Measurements from ENCODE around the gene COL4A2.

COL4A2 gene

DNA sequence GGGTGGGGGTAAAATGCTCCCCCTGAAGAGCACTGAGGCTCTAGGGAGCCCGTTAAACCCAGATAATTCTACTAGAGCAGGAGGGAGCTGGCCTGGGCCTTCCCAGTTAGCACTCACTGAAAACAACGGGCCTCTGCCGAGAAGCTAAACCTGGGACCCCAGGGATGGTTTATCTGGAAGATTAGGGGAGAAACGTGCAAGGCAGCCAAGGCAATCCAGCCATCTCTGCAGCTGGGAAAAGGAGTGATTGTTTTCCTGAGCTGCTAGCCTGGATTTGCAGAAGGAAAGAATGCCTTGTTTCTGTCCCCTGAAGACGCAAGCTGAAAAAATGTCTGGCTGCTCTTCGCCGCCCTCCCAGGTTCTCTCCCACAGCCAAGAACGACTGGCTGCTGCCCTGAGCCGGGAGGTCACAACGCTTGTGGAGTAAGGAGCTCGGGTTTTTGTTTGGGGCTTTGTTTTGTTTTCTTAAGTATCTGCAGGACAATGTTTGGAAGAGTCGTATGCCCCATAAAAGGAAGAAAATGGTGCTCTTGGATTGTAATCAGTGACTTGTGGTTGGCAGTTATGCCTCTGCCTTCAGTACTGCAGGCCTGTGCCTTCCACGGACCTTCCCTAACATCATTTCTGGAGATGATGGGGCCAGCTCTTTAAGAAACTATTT lies 31.5 kb downstream of the COL4A2 start:
- no peak for DNase-seq
- H3K27ac Mint-ChIP-seq = no peak overlapping the region
- H3K9me3 Mint-ChIP-seq = no peaks in the 10 kb centered on the region
- no peak overlapping the region for H3K4me3 Mint-ChIP-seq
- H3K4me1 Mint-ChIP-seq (ENCODE audit: low read depth) = peaks cover 27% of the 10 kb centered on the region
- peaks cover 70% of the 10 kb centered on the region for H3K27me3 Mint-ChIP-seq
- no peaks in the 10 kb centered on the region for H3K36me3 Mint-ChIP-seq (ENCODE audit: low read depth)

DNA sequence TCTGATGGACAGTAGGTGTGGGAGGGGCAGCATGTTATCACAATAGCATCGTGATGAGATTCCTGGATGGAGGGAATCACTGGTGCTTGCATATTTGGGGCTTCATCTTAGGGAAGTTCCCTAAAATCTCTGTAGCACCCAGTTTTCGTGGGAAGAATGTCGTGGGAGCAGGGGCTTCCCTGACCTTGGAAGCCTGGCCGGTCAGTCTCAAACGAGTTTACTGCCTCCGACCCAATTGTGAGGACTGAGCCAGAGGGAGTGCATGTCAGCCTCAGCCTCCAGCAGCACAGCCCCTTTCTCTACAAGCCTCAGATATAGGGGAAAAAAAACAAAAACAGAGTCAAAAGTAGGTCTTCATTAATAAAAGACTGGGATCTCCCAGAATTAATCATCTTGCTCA lies 32.2 kb downstream of the COL4A2 start:
- peaks cover 70% of the 10 kb centered on the region for H3K27me3 Mint-ChIP-seq
- H3K27ac Mint-ChIP-seq = no peak overlapping the region
- no peaks in the 10 kb centered on the region for H3K36me3 Mint-ChIP-seq (ENCODE audit: low read depth)
- H3K9me3 Mint-ChIP-seq = no peaks in the 10 kb centered on the region
- DNase-seq = no peak
- peaks cover 27% of the 10 kb centered on the region for H3K4me1 Mint-ChIP-seq (ENCODE audit: low read depth)
- no peak overlapping the region for H3K4me3 Mint-ChIP-seq

DNA sequence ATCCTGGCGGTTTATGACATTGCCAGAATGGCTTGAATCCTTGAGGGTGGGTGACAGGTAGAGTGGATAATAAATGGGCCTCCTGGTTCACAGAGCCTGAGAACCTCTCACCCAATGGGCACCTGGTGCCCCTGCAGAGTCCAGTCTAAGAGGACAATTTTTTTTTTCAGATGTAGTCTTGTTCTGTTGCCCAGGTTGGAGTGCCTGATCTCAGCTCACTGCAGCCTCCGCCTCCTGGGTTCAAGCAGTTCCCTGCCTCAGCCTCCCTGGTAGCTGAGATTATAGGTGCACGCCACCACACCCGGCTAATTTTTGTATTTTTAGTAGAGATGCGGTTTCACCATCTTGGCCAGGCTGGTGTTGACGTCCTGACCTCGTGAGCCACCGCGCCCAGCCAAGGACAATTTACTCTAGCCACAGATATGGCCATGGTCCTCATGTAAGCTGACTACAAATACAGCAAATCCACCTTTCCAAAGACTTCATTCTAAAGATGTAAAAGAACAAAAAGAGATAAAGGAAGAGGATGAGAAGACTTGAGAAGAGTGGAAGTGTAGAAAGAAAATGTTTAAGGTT lies 33.0 kb downstream of the COL4A2 start:
- Mint-ChIP-seq H3K27ac (peak overlapping the region; percentile 49), H3K4me3 (no peak overlapping the region), H3K9me3 (no peaks in the 10 kb centered on the region), H3K4me1 (ENCODE audit: low read depth) (peaks cover 27% of the 10 kb centered on the region), H3K27me3 (peaks cover 65% of the 10 kb centered on the region), H3K36me3 (ENCODE audit: low read depth) (no peaks in the 10 kb centered on the region)
- no peak for DNase-seq

DNA sequence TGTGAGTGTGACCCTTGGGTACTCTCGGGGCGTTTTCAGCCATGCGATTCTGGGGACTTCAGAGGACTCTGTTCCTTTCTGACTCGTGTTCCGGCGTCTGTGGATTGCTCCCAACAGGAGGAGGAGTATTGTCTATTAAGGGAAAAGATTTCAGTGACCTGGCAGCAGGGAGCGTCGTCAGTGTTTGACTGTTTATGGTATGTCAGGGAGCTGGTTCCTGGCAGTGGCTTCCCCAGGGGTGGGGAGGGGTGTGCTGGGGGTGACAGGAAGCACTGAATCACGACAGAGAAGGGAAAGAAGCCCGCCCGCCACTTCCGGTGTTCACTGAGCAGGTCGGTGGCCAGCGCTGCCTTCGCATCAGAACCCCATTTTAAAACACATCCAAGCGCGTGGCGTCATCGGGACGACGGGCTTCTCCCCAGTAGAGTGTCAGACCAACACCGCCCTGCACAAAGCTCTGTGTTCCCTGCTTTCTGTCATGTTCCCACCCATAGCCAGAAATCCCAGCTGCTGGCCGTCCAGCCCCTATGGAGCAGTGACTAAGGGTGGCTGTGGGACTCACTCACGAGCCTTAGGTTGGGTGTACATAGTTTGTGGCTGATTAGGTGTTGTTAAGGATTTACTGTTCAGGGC lies 33.8 kb downstream of the COL4A2 start:
- H3K9me3 Mint-ChIP-seq = no peaks in the 10 kb centered on the region
- H3K27ac Mint-ChIP-seq = peak overlapping the region; percentile 49
- peak; percentile 66 for DNase-seq
- no peaks in the 10 kb centered on the region for H3K36me3 Mint-ChIP-seq (ENCODE audit: low read depth)
- H3K4me3 Mint-ChIP-seq = no peak overlapping the region
- H3K27me3 Mint-ChIP-seq = peaks cover 58% of the 10 kb centered on the region
- peaks cover 27% of the 10 kb centered on the region for H3K4me1 Mint-ChIP-seq (ENCODE audit: low read depth)

DNA sequence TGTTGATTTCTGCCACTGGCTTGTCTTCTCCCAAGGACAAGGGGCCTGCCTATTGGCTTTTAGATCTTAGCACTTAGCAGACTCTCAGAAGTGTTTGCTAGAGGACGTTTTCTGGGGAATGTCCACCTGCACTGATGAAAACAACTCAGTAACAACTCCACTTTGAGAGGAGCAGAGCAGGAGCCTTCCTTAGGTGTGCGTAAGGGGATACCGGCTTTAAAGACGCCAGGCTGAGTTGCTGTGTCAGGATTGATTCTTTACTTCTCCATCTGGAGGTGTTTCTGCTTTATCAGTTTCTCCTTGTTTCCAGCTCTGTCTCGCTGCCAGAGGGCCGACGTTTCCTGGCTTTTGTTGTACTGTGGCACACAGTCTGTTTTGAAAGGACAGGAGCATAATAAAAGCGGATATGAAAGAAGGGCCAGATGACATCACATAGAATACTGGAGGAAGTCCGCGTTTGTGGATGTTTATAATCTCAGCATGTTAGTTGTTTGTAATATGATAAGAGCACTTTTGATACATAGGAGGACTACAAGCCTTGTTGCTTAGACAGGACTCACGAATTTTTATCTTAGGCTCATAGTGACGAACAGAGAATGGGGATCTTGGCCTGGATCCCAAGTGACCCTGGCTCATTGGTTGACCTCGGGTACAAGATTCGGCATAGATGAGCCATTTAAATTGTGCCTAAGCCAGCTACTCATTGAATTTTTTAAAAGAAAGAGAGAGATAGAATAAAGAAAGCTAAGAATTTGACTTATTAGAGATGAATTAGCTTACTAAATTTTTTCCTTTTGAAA lies 34.6 kb downstream of the COL4A2 start:
- Mint-ChIP-seq H3K4me1 (ENCODE audit: low read depth) (peaks cover 27% of the 10 kb centered on the region), H3K36me3 (ENCODE audit: low read depth) (no peaks in the 10 kb centered on the region), H3K9me3 (no peaks in the 10 kb centered on the region), H3K27me3 (peaks cover 52% of the 10 kb centered on the region), H3K27ac (peak overlapping the region; percentile 49), H3K4me3 (no peak overlapping the region)
- peak; percentile 34 for DNase-seq

DNA sequence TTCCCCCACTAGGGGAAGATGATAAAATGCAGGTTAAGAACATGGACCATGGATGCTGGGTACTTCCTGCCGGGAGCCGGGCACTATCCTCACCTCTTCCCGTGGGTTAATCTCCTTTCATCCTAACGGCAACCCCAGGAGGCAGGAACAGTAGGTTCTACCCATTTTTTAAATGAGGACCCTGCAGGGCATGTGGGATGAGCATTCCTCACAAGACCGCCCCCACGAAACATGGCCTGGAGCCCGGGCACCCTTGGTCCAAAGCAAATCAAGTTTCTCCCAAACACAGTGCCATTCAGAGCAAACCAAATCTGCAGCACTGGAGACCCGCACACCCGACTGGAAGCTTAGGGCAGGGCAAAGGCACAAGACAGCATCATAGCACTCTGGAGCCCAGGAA lies 35.4 kb downstream of the COL4A2 start:
- Mint-ChIP-seq H3K4me3 (no peak overlapping the region), H3K36me3 (ENCODE audit: low read depth) (no peaks in the 10 kb centered on the region), H3K27me3 (peaks cover 48% of the 10 kb centered on the region)

DNA sequence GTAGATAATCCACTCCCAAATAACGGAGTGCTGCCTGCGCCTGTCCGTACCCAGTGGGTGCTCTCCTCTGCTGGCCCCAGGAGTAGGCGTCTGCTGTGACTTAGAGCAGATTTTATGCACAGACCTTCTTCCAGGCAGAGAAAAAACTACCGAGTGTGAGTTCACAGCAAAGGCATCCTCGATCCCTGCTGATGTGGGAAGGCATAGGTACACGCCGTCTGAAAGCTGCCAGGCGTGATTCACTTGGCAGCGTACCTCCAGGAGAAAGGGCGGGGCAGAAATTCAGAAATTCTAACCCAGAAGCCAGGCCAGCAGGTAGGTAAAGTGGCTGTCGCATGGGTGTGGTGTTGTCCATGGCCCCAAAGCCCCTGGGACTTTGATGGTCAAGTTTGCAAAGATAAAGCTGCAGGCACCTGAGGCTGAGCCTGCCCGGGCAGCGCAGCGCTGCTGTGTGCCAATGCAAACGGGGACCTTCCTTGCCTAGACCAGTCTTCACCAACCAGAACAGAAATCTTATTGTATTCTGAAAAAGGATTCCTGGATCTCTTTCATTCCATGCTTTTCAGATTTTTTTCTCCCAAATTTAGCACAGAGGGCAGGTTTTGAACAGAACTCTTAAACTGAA lies 36.3 kb downstream of the COL4A2 start:
- no peaks in the 10 kb centered on the region for H3K9me3 Mint-ChIP-seq
- DNase-seq = no peak
- H3K4me1 Mint-ChIP-seq (ENCODE audit: low read depth) = peaks cover 27% of the 10 kb centered on the region
- peaks cover 44% of the 10 kb centered on the region for H3K27me3 Mint-ChIP-seq
- no peak overlapping the region for H3K27ac Mint-ChIP-seq
- H3K36me3 Mint-ChIP-seq (ENCODE audit: low read depth) = no peaks in the 10 kb centered on the region
- H3K4me3 Mint-ChIP-seq = no peak overlapping the region

More for the DNA sequence above, 35.4 kb downstream of the COL4A2 start:
- H3K9me3 Mint-ChIP-seq = no peaks in the 10 kb centered on the region
- H3K4me1 Mint-ChIP-seq (ENCODE audit: low read depth) = peaks cover 27% of the 10 kb centered on the region
- no peak overlapping the region for H3K27ac Mint-ChIP-seq
- DNase-seq = no peak

DNA sequence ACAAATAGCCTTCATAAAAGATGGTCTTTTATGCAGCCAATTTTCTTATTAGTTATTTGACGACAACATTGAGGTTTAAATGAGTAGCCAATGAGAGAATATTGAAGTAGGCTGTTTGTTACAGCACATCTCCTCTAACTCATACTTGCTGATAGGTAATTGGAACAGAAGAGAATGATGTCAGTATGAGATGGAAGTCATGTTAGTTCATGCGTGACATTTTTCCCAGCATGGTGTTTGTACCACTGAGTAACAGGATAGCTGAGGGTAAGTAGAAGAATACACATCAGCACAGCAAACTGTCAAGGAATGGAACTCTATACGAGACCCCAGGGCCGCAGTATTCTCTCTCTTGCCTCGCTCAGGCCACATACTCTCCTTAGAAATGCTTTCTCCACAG lies 37.2 kb downstream of the COL4A2 start:
- Mint-ChIP-seq H3K27ac (no peak overlapping the region), H3K27me3 (peaks cover 40% of the 10 kb centered on the region), H3K9me3 (no peaks in the 10 kb centered on the region), H3K4me1 (ENCODE audit: low read depth) (peaks cover 22% of the 10 kb centered on the region), H3K4me3 (no peak overlapping the region), H3K36me3 (ENCODE audit: low read depth) (no peaks in the 10 kb centered on the region)
- DNase-seq = no peak

DNA sequence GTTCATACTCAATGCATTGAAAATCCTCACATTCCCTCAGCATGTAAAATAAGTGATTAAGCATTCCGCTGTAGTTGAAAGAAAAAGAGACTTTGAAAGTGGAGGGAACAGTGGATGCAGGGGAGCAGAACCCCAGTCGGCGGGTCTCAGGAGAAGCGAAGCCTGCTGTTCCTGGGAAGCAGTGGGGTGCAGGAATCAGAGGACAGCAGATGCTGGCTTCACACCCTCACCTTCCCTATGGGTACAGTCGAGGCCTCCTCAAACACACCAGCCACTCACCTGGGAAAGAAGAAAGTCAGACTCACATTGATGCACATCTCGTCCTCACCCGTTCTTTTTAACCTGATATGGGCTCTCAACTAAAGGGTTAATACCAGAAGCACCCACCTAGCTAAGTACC lies 38.2 kb downstream of the COL4A2 start:
- H3K36me3 Mint-ChIP-seq (ENCODE audit: low read depth) = no peaks in the 10 kb centered on the region
- no peaks in the 10 kb centered on the region for H3K9me3 Mint-ChIP-seq
- H3K27me3 Mint-ChIP-seq = peaks cover 35% of the 10 kb centered on the region
- DNase-seq = no peak
- no peak overlapping the region for H3K27ac Mint-ChIP-seq
- no peak overlapping the region for H3K4me3 Mint-ChIP-seq
- H3K4me1 Mint-ChIP-seq (ENCODE audit: low read depth) = peaks cover 15% of the 10 kb centered on the region

DNA sequence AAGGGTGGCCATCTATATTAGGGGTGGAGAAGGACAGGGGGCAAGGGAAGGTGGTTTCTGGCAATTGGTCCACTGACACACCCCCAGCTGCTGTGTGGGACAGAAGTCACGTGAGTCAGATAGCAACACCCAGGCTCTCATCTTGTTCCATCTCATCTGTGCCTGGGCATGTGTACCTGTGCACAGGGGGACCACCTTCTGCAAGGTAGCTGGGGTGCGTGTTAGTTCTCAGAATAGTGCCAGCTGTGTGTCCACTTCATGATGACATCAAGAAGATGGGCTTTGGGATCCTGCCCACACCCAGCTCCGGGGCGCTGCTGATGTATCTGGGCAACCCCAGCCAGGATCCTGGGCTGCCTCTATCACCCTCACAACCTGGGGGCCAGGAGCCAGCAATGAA lies 38.6 kb downstream of the COL4A2 start:
- Mint-ChIP-seq H3K4me3 (no peak overlapping the region), H3K27me3 (peaks cover 33% of the 10 kb centered on the region), H3K4me1 (ENCODE audit: low read depth) (peaks cover 11% of the 10 kb centered on the region), H3K27ac (no peak overlapping the region), H3K36me3 (ENCODE audit: low read depth) (no peaks in the 10 kb centered on the region), H3K9me3 (no peaks in the 10 kb centered on the region)
- DNase-seq = no peak

DNA sequence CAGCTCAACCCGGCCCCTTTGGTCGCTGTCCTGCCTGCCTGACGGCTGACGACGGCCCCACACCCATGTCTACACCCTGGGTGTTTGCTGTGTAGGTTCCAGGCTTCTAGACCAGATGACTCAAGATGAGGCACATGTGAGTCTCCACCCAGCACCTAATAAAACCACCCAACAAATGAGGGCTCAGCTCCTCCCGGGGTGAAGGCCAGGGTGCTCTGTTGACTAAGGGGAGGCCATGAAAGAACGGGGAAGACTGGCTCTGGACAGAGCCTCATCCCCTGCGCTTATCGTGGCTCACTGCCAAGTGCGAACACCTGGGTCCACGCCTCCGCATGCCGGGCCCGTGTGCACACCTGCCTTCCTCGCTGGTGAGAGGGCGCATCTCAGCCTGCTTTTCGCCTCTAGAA lies 39.6 kb downstream of the COL4A2 start:
- H3K4me3 Mint-ChIP-seq = no peak overlapping the region
- no peak for DNase-seq
- no peak overlapping the region for H3K27ac Mint-ChIP-seq
- H3K9me3 Mint-ChIP-seq = no peaks in the 10 kb centered on the region
- peaks cover 27% of the 10 kb centered on the region for H3K27me3 Mint-ChIP-seq
- H3K4me1 Mint-ChIP-seq (ENCODE audit: low read depth) = peaks cover 1% of the 10 kb centered on the region
- no peaks in the 10 kb centered on the region for H3K36me3 Mint-ChIP-seq (ENCODE audit: low read depth)

DNA sequence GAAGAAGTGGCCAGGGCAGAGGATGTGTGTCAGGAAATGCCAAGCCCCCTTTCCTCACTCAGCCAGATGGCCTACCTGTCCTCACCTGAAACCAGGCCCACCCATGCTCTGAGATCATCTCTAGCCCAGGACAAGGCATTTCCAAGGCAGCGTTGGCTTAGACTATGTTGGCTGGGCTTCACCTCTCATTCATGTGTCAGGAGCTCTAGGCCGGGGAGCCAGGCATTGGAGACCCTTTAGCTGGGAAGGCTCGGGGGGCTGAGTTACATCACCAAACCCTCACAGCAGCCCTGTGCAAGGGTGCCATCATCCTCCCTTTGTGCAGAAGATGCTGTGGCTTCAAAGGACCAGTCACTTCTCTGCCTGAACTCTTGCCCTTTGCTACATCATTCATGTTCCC lies 40.0 kb downstream of the COL4A2 start:
- Mint-ChIP-seq H3K36me3 (ENCODE audit: low read depth) (no peaks in the 10 kb centered on the region), H3K4me3 (no peak overlapping the region), H3K9me3 (no peaks in the 10 kb centered on the region), H3K4me1 (ENCODE audit: low read depth) (no peaks in the 10 kb centered on the region), H3K27ac (no peak overlapping the region), H3K27me3 (peaks cover 24% of the 10 kb centered on the region)
- DNase-seq = no peak

DNA sequence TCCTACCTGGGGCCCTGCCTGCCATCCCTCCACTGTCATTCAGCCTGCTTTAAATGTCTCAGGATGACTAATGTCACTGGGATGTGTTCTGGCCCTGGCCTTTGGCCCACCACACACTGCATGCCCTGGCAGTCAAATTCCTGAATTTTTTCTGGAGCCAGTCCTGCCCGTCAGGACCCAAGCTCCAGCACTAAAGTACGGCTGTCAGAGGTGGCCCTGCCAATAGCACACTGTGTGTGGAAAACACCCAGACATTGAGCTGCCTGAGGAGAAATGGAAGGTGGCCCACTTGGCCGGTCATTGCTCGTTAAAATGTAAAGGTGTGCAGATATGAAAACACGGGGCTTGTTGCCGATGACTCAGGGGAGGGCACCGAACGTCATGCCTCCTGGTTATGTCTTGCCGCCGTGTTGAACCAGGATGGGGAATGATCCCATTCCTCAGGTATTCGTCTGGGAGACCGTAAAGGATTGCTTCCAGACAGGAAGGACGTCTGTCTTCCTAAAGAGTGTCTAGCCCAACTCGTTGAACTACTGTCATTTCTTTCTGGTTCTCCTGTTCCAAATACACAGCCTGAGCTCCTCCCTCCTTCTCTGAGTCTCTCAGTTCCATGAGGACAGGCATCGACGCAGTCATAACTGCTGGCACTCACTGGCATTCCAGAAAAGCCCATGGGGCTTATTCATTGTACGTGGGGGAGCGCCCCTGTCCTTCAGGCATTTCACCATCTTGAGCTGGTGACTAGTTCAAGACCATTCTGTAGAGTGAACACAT lies 40.6 kb downstream of the COL4A2 start:
- Mint-ChIP-seq H3K36me3 (ENCODE audit: low read depth) (no peaks in the 10 kb centered on the region), H3K27me3 (peaks cover 18% of the 10 kb centered on the region), H3K9me3 (no peaks in the 10 kb centered on the region), H3K27ac (no peak overlapping the region), H3K4me3 (no peak overlapping the region), H3K4me1 (ENCODE audit: low read depth) (no peaks in the 10 kb centered on the region)
- no peak for DNase-seq
